ENCODE measurements around the gene TTC28.

DNA sequence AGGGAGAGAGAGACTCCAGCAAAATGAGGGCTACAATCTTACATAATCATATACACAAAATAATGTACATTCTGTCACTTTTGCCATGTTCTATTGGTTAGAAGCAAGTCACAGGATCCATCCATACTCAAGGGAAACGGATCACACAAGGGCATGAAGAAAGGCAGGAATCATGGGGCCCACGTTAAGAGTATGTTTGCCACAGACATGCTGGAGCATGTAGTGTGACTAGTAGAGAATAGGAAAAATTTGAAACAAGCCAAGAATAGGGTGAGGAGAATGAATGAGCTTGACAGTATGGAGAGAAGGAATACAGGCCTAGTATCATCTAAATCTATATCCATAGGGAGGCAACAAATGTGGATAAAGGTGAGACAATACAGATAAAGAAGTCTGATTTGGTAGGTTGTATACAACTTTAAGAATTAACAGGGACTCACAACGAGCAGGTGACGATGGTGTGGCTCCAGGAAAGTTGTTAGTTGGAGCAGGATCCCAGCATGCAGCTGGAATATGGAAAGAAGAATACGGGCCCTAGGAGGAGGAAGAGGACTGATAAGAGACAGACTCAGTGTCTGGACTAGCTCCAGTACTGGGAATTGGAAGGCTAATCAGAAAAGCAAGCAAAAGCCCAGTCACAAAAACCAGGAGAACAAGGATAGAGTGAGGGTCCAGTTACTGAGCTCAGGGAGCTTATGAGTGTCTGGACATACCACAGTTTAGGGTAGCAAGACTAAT lies 458.8 kb downstream of the TTC28 start:
- TF ChIP-seq, protein P1, sequence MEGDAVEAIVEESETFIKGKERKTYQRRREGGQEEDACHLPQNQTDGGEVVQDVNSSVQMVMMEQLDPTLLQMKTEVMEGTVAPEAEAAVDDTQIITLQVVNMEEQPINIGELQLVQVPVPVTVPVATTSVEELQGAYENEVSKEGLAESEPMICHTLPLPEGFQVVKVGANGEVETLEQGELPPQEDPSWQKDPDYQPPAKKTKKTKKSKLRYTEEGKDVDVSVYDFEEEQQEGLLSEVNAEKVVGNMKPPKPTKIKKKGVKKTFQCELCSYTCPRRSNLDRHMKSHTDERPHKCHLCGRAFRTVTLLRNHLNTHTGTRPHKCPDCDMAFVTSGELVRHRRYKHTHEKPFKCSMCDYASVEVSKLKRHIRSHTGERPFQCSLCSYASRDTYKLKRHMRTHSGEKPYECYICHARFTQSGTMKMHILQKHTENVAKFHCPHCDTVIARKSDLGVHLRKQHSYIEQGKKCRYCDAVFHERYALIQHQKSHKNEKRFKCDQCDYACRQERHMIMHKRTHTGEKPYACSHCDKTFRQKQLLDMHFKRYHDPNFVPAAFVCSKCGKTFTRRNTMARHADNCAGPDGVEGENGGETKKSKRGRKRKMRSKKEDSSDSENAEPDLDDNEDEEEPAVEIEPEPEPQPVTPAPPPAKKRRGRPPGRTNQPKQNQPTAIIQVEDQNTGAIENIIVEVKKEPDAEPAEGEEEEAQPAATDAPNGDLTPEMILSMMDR (IDR thresholded peaks at IDR 0.05; ENCODE audit: low read depth, low read length), result no peak
- TF ChIP-seq POLR2A (IDR thresholded peaks at IDR 0.05; ENCODE audit: extremely low read depth, insufficient read length), result no peak

Measured in NB4 (cell line).